ENCODE measurements around the gene STOML1.

STOML1 gene

GRCh38 chr15:74013374-74013894, 21.3 kb upstream of the STOML1 start:
- no peak for DNase-seq

DNA sequence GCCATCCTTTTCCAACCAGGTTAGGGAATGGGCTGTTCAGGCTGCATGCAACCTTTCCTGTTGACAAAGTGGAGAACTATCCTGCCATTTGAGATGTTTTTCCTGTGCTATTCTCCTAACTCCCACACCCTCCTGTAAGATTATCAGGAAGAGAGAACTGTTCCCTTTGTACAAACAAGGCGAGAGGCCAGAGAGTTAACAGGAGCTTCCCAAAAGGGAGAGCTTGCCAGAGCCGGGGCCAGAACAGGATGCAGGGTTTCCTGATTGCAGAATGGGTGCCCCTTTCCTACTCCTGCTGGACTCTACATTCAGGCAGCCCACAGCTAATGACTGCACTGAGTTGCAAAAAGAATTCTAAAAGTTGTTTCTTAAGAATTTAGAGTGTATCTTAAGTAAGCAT, 19.5 kb upstream of the STOML1 start:
- no peak for DNase-seq

GRCh38 chr15:74010929-74011540, 18.9 kb upstream of the STOML1 start:
- no peak for DNase-seq

- no peak for DNase-seq
These were observed 16.8 kb upstream of the STOML1 start for GRCh38 chr15:74008901-74009300.

DNA sequence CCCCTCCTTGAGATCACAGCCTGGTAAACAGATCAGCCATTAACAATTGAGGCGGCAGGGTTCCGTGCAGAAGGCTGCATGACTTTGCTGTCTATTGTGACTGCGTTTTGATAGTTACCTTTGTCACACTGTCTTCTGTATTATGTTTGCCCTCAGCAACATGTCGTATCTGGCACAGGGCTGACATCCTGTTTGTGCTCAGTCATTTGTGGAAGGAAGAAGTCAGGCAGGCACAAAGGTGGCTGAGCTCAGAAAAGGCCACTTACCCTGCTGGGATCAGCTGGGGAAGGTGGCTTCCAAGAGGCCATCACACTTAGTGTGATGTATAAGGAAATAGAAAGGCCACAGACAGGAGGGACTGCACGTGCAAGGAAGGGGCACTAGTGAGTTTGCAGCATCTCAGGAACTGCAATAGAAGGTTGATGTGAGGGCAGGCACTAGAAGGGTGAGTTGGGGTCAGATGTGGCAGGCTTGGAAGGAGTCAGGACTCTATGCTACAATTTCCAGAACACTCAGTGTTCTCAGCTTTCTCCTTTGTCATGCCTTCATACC, 15.8 kb upstream of the STOML1 start:
- no peak for DNase-seq

- DNase-seq: no peak
These were observed 14.9 kb upstream of the STOML1 start for GRCh38 chr15:74006774-74007639.

GRCh38 chr15:73997986-73998385, 5.9 kb upstream of the STOML1 start:
- no peak for DNase-seq

DNA sequence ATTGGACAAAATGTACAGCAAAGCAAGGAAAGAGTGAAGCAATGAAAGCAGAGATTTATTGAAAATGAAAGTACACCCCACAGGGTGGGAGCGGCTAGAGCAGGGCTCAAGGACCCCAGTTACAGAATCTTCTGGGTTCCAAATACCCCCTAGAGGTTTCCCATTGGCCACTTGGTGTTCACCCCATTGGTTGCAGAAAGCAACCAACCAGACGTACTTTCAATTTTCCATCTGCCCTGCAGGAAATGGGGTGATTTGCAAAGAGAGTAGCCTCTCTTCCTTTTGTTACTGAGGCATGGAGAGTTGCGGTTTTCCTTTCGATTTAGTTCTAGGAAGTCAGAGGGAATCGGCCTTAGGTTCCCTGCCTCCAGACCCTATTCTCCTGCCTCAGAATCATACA, 4.8 kb upstream of the STOML1 start:
- no peak for DNase-seq

GRCh38 chr15:73996267-73996666, 4.2 kb upstream of the STOML1 start:
- DNase-seq: no peak

DNA sequence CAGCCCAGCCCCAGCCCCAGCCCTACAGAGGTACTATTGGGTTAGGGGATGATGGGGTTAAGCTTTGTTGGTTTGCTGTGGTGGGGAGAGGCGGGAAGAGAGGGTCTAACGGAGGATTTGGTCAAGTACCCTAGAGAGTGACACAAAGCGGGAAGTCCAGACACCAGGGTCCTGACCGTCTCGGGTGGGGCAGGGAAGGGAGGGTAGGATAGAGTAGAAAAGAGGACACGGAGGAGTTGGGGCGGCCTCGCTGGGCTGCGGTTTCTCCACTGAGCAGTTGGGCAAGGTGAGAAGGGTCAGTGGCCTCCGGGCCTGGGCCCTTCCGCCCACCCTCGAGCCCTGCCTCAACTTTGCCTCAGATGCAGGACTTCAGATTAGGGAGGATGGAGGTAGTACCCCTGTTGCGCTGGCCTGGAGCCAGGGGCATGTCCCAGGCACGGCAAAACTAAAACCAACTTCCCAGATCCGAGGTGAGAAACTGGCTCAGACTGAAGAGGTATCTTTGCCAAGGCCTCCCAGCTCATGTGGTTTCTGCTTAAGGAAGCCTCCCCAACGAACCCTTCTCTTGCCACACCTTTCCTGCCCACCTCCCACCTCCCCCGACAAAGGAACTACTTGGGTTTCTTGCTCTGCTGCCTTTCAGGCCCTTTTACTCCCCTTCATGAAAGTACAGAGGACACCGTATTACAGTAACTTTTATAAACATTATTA, 3.0 kb upstream of the STOML1 start:
- no peak for DNase-seq

DNA sequence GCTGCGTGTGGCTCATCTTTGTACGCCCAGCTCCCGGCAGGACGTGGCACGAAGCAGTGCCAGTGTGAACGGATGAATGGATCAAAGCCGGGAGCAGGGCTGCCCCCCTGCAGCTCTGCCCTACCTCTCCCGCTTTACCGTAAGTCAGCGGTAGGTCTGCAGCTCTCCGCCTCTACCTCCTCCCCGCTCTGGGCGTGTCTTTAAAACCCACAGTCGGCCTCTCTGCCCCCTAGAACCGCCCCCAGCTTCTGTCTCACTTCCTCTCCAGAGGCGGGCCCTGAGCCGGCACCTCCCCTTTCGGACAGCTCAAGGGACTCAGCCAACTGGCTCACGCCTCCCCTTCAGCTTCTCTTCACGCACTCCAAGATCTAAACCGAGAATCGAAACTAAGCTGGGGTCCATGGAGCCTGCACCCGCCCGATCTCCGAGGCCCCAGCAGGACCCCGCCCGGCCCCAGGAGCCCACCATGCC, 2.4 kb upstream of the STOML1 start, which contains the start of gene PML:
PML (plus strand) TSS at position 304 of the 471 bp plus-strand sequence; CDS start at position 401, 97 bp downstream.
- peak; percentile 93 for DNase-seq

GRCh38 chr15:73993211-73993994, 1.3 kb upstream of the STOML1 start:
- no peak for DNase-seq

- no peak for DNase-seq
These were observed 451 bp upstream of the STOML1 start for GRCh38 chr15:73992594-73992898.

GRCh38 chr15:73991260-73991659, 835 bp downstream of the STOML1 start:
- DNase-seq: no peak

- no peak for DNase-seq
These were observed 1.7 kb downstream of the STOML1 start for GRCh38 chr15:73990250-73991005.

DNA sequence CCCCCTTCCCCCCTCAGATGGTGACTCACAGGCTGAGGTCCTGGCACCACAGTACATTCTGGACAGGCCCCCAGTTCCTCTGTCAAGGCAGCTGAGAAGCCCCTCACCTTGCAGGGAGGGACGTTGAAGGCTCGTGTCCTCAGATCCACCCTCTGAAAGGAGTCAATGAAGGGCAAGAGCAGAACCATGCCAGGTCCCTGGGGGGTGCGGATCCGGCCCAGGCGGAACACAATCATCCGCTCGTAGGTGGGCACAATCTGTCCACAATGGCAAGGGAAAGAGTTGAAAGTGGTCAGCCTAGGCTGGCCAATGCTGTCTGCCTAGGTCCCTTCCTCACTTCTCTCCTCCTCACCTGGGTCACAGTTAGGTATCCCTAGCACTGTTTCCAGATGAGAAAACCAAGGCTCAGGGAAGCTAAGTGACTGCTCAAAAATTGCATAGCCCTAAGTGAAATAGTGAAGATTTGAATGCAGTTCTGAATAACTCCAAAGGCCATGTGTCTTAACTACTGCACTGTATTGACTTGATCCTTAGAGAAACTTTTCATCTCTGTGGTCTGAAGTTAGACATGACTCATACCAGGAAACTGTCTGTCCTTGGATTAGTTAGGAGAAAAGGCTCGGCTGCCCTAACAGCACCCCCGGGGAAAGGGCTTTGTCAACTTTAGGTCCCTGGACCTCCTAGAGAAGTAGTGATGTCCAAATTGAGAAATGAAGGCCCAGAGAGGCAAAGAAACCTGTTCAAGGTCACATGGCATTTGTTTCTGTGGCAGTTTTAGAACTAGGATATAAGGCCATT, 2.9 kb downstream of the STOML1 start:
- DNase-seq: no peak

DNA sequence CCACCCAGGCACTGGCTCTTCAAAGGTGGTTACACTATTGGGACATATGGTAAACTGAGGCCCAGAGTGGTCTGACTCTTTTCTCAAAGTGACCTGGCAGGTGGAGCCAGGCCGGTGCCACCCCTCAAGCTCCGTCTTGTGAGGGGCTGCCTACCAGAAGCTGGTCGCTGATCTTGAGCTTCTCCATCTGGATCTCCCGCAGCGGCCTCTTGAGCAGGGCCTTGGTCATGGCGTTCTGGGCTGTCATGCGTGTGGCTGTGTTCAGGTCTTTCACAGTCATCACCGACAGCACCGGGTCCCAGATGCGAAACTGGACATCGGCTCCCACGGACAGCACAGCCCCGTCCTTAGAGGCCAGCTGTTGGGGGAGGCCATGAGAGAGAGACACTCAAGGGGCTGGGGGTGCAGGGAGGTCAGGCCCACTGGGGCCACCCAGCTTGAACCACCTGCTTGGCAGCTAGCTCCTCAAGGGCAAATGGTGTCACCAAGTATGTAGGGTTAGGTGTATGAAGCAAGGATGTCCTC, 3.6 kb downstream of the STOML1 start:
- DNase-seq: no peak

DNA sequence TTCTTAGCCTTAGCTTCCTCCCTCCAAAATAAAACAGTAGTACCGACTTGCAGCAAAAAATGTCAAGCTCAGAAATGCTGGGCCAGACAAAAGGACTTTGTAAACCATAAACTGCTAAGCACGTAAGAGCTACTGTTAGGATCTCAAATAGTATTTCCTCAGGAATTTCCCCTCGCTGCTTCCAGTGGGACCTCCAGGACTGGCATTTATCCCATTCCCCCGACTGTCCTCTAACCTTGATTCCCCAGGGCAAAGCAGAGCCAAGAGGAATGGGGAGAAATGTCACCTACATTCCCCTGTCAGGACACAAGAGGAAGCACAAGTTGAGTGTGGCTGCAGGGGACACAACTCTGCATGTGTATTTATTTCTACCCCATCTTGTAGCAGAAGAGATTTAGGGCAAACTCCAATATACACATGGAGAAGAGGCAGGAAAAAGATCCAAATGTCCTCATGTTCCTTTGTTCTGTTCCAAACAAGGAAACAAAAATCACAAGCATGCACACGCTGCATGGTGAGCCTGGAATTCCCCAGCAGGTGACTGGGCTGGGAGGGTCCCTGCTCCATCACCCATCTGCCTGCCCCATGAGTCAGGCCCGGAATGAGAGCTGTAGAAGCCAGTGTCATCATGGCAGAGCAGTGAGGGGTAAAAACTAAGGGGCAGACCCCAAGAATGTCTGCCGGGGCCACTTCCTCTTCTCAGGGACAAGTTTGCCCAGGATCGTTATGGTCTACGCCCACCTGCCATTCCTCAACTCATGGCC, 4.2 kb downstream of the STOML1 start:
- no peak for DNase-seq

GRCh38 chr15:73987250-73987649, 4.8 kb downstream of the STOML1 start:
- DNase-seq: no peak

- DNase-seq: no peak
These were observed 5.4 kb downstream of the STOML1 start for GRCh38 chr15:73986776-73987056.

Data from NCI-H1436 (cell line).